Karpas-422 (cell line): Measurements from ENCODE around the gene TUSC2. TPM values are rescaled to one million over a fixed set of nuclear protein-coding genes. Genes with fewer than 3 reads are reported as not detected.

Experiments
- DNase-seq: peaks from one replicate; pipeline ENCODE4 v3.0.0-alpha.2; 2015
- H2AFZ ChIP-seq: fragments of 200-600 bp; sonication (generic); 2 replicates; pipeline ENCODE4 v1.6.1; 2014; ENCODE audit warnings: antibody characterized with exemption, low read length, mixed read lengths
- H3K27ac ChIP-seq: fragments of 200-600 bp; sonication (generic); 2 replicates; pipeline ENCODE4 v1.5.1; 2014; ENCODE audit warnings: mild to moderate bottlenecking, low read length, moderate library complexity
- H3K27me3 ChIP-seq: fragments of 200-600 bp; sonication (generic); 2 replicates; pipeline ENCODE4 v1.6.1; 2014; ENCODE audit warnings: low read length, mixed read lengths
- H3K36me3 ChIP-seq: fragments of 200-600 bp; sonication (generic); 2 replicates; pipeline ENCODE4 v1.6.1; 2014; ENCODE audit warnings: low read length, mixed read lengths; ENCODE audit not compliant: insufficient read depth
- H3K4me1 ChIP-seq: fragments of 200-600 bp; sonication (generic); 2 replicates; pipeline ENCODE4 v1.6.1; 2014; ENCODE audit warnings: mild to moderate bottlenecking, low read length, mixed read lengths
- H3K4me2 ChIP-seq: fragments of 200-600 bp; sonication (generic); 2 replicates; pipeline ENCODE4 v1.6.1; 2014; ENCODE audit warnings: low read length, low read depth, mild to moderate bottlenecking; ENCODE audit not compliant: poor library complexity, severe bottlenecking
- H3K4me3 ChIP-seq: fragments of 200-600 bp; sonication (generic); 2 replicates; pipeline ENCODE4 v1.5.1; 2014; ENCODE audit warnings: mild to moderate bottlenecking, antibody characterized with exemption, low read length, mixed read lengths
- H3K79me2 ChIP-seq: fragments of 200-600 bp; sonication (generic); 2 replicates; pipeline ENCODE4 v1.6.1; 2014; ENCODE audit warnings: mild to moderate bottlenecking, low read length, mixed read lengths
- H3K9ac ChIP-seq: fragments of 200-600 bp; sonication (generic); 2 replicates; pipeline ENCODE4 v1.6.0; 2014; ENCODE audit warnings: low read length
- H3K9me2 ChIP-seq: fragments of 200-600 bp; sonication (generic), shearing (Covaris generic); replicated peaks from 2 replicates; pipeline ENCODE4 v1.6.0; 2014; ENCODE audit warnings: mild to moderate bottlenecking, low read length, moderate library complexity; ENCODE audit not compliant: insufficient read depth
- H3K9me3 ChIP-seq: fragments of 300-700, 200-600 bp; sonication (generic); 2 replicates; pipeline ENCODE4 v1.6.1; 2014; ENCODE audit warnings: low read length, mixed read lengths
- H4K20me1 ChIP-seq: fragments of 200-600 bp; sonication (generic); 2 replicates; pipeline ENCODE4 v1.6.1; 2014; ENCODE audit warnings: mild to moderate bottlenecking, antibody characterized with exemption, low read length, low read depth; ENCODE audit not compliant: insufficient read depth
- total RNA-seq: library from RNA; depleted of rRNA; stranded (reverse); fragments of >200 nt; shearing (Covaris generic); gene quantifications from 2 replicates; pipeline ENCODE4 v1.2.3, GENCODE V29; 2014; ENCODE audit warnings: low replicate concordance; rRNA removed

TUSC2 gene
- total RNA-seq, 1 experiment from 2014 or later: 38.1 TPM

- no peaks in the 10 kb centered on the region for H3K27me3 ChIP-seq
- no peak for DNase-seq
Measured at GRCh38 chr3:50276762-50277101, 51.3 kb downstream of the TUSC2 start.

GRCh38 chr3:50275996-50276761, 51.8 kb downstream of the TUSC2 start:
- H3K9me3 ChIP-seq: no peaks in the 10 kb centered on the region
- H3K27ac ChIP-seq: no peak overlapping the region
- H3K4me2 ChIP-seq: no peak overlapping the region
- H3K9me2 ChIP-seq: no peaks in the 10 kb centered on the region
- no peak for DNase-seq
- no peaks in the 10 kb centered on the region for H4K20me1 ChIP-seq
- H3K27me3 ChIP-seq: no peaks in the 10 kb centered on the region
- H3K79me2 ChIP-seq: no peaks in the 10 kb centered on the region
- H3K9ac ChIP-seq: no peak overlapping the region
- no peak overlapping the region for H2AFZ ChIP-seq
- H3K4me3 ChIP-seq: no peak overlapping the region
- peaks cover 3% of the 10 kb centered on the region for H3K4me1 ChIP-seq
- no peaks in the 10 kb centered on the region for H3K36me3 ChIP-seq

More at GRCh38 chr3:50276762-50277101, 51.3 kb downstream of the TUSC2 start:
- no peak overlapping the region for H3K27ac ChIP-seq
- H3K4me2 ChIP-seq: no peak overlapping the region
- no peaks in the 10 kb centered on the region for H3K79me2 ChIP-seq
- no peak overlapping the region for H3K9ac ChIP-seq
- H4K20me1 ChIP-seq: no peaks in the 10 kb centered on the region
- H3K9me2 ChIP-seq: no peaks in the 10 kb centered on the region
- H3K4me1 ChIP-seq: peaks cover 3% of the 10 kb centered on the region
- H3K36me3 ChIP-seq: no peaks in the 10 kb centered on the region
- no peaks in the 10 kb centered on the region for H3K9me3 ChIP-seq
- H2AFZ ChIP-seq: no peak overlapping the region
- H3K4me3 ChIP-seq: no peak overlapping the region

GRCh38 chr3:50275141-50275995, 52.7 kb downstream of the TUSC2 start:
- no peaks in the 10 kb centered on the region for H3K9me2 ChIP-seq
- H3K27ac ChIP-seq: no peak overlapping the region
- DNase-seq: no peak
- H3K4me3 ChIP-seq: no peak overlapping the region
- no peaks in the 10 kb centered on the region for H3K27me3 ChIP-seq
- H3K9me3 ChIP-seq: no peaks in the 10 kb centered on the region
- H3K36me3 ChIP-seq: no peaks in the 10 kb centered on the region
- H3K9ac ChIP-seq: no peak overlapping the region
- no peaks in the 10 kb centered on the region for H3K79me2 ChIP-seq
- no peak overlapping the region for H3K4me2 ChIP-seq
- H3K4me1 ChIP-seq: peaks cover 3% of the 10 kb centered on the region
- H2AFZ ChIP-seq: no peak overlapping the region
- H4K20me1 ChIP-seq: no peaks in the 10 kb centered on the region

Other genes with a start within 250 kb of the TUSC2 start
- 179 and 239 TPM in 2 replicates for gene RBM5, start 239.3 kb downstream of the TUSC2 start, total RNA-seq
- gene SEMA3F, start 172.9 kb downstream of the TUSC2 start, total RNA-seq: not detected in 2 replicates
- not detected in 2 replicates for gene GNAT1, start 136.6 kb downstream of the TUSC2 start, total RNA-seq
- gene SLC38A3, start 123.0 kb downstream of the TUSC2 start, total RNA-seq: not detected in 2 replicates
- gene GNAI2, start 92.0 kb downstream of the TUSC2 start, total RNA-seq: 151 and 174 TPM in 2 replicates
- gene SEMA3B, start 59.1 kb downstream of the TUSC2 start, total RNA-seq: 0.15 and 0.29 TPM in 2 replicates
- gene LSMEM2, start 49.1 kb downstream of the TUSC2 start, total RNA-seq: 0.14 TPM in 1 of 2 replicates, not detected in the other
- 75.2 and 82.1 TPM in 2 replicates for gene IFRD2, start 35.8 kb downstream of the TUSC2 start, total RNA-seq
- gene HYAL3, start 28.8 kb downstream of the TUSC2 start, total RNA-seq: 9.3 and 17.2 TPM in 2 replicates
- gene NAA80, start 28.8 kb downstream of the TUSC2 start, total RNA-seq: 18.1 and 20.3 TPM in 2 replicates
- 0.14 and 0.71 TPM in 2 replicates for gene HYAL1, start 24.6 kb downstream of the TUSC2 start, total RNA-seq
- 12.8 and 22.5 TPM in 2 replicates for gene HYAL2, start 5.5 kb downstream of the TUSC2 start, total RNA-seq
- 33.3 and 69.4 TPM in 2 replicates for gene RASSF1, start 12.6 kb upstream of the TUSC2 start, total RNA-seq
- gene ZMYND10, start 17.5 kb upstream of the TUSC2 start, total RNA-seq: 1.3 and 1.4 TPM in 2 replicates
- 51.2 and 71.1 TPM in 2 replicates for gene NPRL2, start 22.6 kb upstream of the TUSC2 start, total RNA-seq
- gene CYB561D2, start 22.6 kb upstream of the TUSC2 start, total RNA-seq: 32.5 and 35.0 TPM in 2 replicates
- 13.8 and 25.8 TPM in 2 replicates for gene TMEM115, start 31.3 kb upstream of the TUSC2 start, total RNA-seq
- not detected in 2 replicates for gene CACNA2D2, start 175.4 kb upstream of the TUSC2 start, total RNA-seq
- gene C3orf18, start 239.5 kb upstream of the TUSC2 start, total RNA-seq: 0.15 and 3.3 TPM in 2 replicates
- 10.9 and 17.0 TPM in 2 replicates for gene HEMK1, start 241.3 kb upstream of the TUSC2 start, total RNA-seq